Hematopoietic multipotent progenitor cell treated with erythropoietin and hydrocortisone succinate and interleukin-3 and kit ligand, for 4 days (in vitro differentiated cells): ENCODE measurements around the gene SPOCK1.

ENCODE experiments used
- DNase-seq: peaks from one replicate; pipeline ENCODE4 v3.0.0-alpha.2; 2015

SPOCK1 gene

DNA sequence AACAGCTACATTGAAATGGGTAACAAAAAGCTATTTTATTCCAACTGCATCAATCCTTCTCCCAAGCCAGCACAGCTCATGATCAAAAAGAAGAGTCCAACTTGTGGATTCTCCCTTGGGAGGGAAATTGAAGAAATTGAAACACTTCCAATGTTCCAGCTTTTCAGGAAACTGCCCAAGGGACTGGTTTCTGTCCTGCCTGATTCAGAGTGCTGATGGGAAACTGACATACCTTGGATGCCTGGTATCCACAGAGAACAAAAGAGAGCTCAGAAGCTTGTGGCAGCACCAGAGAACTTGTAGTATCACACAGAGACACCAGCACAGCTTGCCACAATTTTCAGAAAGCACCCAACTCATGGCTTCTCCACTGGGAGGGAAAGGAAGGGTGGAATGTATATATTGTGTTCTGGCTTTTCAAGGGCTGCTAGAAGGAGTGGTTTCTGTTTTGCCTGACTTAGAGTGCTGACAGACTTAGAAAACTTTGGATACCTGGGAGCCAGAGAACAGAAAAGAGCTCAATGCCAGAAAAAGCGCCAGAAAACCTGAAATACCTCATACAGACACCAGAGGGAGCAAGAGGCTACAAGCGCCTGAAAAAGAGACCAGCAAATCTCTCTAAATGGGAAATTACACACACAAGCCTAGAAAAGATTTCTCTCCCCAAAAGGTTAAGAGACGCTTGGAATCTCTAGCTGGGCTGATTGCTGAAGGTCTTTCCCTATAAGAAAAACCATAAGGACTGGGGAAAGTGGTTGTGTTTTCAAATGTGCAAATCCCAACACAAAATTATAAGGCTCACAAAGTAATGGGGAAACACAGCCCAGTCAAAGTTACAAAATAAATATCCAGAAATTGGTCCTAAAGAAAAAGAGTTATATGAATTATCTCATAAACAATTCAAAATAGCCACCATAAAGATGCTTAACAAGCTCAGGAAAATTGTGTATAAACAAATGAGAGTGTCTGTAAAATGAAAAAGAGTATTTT, 178.8 kb downstream of the SPOCK1 start:
- DNase-seq, result peak; percentile 70

DNA sequence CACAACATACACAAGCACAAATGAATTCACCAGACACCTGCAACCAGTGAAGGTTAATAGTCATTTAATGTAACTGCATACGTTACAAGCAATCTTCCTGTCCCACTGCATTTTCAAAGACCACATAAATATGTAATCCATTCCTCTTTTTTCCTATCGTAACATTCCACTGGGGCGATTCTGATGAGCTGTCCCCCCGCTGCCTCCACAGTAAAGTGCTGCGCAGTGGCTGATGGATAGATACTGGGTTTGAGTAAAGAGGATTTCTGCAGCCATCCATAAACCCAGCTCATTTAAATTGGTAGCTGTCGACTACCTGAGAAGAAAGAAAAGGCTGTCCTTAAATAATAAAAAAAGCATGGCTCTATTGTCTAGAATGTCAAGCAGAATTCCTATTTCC, 181.1 kb downstream of the SPOCK1 start:
- no peak for DNase-seq

DNA sequence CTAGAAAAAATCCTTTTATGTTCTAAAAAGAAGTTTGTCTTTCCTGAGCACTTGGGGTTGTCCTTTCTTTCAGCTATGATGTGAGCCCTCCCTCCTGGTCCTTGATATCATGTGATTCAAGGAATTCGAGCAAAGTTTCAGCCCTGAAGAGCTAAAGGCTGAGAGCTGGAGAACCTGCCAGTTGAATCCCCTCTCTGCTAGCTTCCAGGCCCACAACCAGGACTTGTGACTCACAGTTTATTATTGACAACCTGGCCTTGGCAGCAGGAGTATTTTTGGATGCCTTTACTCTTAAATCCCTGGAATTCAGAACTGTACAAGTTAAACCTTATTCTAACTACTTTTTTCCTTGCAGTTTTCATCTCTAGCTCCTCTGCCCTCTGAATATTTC, 182.8 kb downstream of the SPOCK1 start:
- DNase-seq, result no peak

DNA sequence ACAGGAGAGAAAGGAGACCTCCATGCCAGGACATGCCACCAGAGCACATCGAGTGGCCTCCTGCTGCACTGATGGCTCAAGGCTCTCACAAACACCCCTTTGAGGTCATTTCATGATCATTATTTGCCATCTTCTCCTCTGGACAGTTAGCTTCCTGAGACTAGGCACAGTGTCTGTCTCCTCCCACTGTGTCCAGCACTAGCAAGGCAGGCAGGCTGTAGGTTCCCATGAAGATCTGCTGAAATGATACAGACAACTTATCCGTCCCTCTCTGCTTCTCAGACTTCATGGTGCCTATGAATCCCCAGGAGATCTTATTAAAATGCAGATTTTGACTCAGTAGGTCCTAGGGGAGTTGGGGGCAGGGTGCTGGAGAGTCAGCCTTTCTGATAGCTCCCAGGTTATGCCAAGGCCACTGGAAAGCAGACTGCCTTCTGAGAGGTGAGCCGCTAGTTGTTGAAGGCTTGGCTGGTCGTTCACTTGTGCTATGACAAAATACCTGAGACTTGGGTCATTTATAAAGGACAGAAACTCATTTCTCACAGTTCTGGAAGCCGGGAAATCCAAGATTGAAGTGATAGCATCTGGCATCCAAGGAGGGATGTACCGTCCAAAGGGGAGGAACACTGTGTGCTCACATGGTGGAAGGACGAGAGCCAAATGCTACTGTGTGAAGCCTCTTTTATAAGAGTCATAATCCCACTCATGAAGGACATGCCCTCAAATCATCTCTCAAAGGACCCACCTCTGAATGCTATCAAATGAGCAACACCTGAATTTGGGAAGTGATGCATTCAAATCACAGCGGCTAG, 183.4 kb downstream of the SPOCK1 start:
- DNase-seq, result no peak

DNA sequence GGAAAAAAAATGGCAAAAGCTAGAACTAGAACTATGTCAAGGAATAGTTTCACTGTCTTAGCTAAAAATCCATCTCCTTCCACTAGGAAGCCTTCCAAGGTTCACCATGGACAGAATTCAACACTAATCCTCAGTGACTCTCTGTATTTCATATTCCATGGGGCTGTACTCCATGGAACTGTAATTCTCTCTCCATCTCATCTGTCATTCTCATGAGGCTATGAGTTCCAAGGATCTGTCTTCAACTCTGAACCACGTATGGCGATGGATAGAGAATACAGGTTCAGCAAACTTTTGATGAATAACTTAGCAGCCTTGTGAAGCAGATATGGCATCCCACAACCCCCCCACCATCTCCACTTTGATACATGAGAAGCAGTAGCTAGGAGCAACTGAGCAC, 184.0 kb downstream of the SPOCK1 start:
- no peak for DNase-seq

DNA sequence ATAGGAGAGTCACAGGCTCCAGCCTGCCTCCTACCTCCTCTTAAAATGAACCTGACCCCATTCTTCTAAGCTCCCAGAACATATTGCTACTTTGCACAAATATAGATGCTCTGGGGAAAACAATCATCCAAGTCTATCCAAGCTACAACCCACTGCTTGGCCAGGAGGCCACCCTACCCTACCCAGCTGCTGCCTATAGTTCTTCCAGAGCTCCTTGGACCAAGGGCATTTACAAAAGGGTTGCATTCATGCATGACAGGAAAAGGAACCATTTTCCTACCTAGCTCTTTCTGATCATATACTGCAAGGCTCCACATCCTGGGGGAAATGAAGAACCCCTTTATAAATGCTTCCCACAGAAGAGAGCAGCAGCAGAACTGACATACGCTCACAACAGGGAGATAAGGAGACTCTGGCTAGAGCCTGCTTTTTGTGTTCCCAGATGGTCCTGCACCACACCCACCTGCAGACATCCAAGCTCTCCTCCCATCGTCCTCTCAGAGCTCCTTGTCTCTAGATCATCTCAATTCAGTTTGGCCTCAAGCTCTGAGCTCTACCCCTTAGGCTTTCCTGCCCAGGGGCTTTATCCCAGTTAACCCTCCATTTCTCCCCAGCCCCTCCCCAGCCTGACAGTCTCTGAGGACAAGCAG, 185.5 kb downstream of the SPOCK1 start:
- DNase-seq, result no peak

DNA sequence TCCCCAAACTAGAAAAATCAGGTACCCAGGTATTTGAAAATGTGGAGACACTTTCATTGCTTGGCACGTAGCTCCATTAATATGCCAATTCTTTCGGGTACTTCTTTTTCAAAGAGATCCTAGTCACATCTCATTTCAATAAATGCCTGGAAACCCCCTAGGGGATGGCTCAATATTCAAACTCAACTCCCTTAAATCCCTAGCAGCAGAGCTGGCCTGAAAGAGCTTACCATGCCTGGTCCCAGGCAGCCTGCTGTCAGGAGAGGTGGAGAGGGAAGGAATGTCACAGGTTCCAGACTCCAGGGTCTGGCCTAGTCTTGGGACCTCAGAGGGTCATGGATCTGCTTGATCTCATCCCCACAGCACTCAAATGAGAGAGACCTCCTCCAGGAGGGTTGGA, 187.1 kb downstream of the SPOCK1 start:
- no peak for DNase-seq

DNA sequence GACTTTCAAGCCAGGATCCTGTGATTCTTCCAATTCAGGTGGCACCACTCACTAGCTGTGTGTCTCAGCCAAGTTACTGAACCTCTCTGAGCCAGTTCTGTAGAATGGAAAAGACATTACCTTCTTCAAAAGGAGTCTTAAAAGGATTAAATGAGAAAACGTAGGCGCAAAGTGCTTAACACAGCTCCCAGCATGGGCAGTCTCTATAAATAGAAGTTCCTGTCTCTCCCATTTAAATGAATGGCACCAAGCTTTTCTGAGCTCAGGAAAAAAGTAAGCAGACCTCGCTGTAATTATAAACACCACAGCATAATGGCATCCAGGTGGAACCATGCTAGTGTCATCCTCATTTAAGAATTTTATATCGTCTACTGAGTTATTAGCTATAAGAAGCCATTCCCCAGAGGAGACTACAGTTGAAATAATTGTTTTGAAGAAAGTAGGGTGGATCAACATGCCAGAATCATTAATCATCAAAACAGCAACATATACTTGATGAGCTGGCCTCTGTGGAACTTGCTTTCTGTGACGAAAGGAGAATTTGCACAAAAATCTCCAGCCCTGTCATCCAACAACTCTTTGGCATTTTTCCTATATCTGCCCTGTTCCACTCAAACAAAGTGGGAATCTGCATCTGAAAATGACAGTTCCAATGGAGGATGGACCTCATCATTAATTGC, 188.9 kb downstream of the SPOCK1 start:
- no peak for DNase-seq

DNA sequence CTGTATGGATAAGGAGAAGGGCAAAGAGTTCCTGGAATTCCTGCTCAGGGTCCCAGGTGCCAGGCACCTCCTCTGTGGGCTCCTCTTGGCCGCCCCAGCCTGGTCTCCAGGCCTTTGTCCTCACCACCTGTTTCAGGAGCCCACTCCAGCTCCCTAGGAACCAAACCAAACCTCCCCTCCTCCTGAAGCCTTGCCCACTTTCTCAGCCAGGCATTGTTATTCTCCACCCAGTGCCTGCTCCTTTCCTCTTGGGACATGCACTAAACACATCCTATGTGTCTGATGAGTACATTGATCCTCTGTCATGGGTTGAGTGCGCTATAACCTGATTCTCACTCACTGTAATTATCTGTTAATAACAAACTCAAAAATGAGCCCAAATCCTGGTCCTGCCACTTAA, 189.8 kb downstream of the SPOCK1 start:
- no peak for DNase-seq

DNA sequence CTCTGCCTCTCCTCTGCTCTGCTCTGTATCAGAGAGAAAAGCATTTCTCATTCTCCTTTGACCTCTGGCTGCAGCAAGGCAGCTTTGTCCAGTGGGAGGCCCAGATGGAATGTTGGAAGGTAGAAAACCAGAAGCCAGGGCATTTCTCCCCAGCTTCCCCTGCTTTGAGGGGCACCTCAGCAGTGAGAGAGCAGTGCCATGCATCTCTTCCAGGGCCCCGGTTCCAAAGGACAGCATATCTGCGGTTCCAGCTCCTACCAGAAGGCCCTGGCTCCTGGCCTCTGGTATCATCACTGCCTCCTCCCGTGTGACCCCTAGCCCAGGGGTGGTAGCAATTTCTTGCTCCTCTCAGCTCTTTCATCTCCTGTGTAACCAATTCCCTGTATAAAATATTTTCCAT, 190.8 kb downstream of the SPOCK1 start:
- DNase-seq, result no peak

DNA sequence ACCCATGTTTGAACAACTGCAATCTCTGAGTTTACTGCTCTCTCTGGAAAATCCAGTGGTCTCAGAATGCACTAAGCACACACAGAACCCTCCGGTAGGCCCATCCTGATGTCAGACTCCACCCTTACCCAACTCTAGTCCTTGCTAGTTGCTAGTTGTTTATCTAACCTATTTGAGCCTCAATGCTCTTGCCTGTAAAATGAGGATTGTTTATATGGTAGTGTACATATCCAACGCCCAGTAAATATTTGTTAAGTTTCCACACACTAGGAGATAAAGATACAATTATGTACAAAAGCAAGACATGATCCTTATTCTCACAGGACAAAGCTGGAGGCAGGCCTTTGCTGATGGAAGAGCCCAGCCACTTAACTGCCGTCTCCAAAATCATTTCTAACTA, 192.2 kb downstream of the SPOCK1 start:
- no peak for DNase-seq

DNA sequence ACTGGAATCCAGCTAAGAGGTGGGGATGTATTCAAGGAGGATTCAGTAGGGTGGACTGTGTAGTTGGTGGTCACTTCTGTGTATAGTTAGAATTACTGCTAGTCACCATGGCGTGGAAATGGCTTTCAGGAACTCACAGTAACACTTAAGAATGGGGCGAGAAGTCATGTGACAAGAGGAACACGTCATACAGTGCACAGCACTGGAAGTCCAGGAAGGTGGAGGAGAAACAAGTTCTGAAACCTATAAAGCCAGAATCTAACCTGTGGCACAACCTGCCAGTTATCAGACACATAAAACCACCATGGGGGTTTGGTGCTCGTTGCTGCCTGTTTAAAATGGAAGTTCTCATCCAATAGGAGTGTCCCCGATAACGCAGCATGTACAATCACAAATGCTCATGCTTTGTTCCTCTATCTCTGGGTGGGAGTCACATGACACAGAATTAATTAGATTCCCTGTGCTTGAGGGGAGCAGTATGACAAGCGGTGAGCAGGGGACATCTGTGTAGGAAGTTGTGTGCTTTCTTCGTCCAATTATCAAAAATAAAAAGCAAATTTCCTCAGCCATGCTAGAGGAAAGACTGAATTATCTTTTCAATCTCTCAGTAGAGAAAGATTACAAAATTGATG, 193.0 kb downstream of the SPOCK1 start:
- DNase-seq, result no peak

DNA sequence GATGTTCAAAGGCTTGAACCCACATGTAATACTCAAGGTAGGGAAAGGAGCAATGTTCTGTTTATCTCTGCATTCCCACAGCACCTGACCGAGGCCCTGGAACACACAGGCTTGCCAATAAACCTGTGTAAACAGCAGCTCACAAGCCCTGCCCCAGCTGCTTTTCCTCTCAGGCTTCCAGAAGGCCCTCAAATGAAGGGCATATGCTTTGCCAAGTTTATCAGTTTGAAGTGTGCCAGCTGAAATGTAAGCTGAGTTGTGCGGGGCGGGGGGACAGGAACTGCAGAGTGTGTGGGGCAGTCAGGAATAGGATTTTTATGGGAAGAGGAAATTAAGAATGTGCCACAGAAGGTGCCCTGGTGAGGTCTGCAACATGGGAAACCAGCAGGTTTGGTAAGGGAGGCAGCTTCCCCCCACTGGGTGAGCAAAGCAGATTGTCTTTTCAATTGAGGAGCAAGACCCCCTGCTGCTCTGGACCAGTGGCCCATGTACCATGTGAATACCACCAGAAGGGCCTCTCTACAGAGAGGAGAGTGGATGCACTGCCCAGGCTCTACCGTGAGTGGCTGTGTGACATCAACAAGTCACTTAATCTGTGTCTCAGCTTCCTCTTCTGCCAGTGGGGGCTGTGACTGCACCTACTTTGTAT, 194.8 kb downstream of the SPOCK1 start:
- no peak for DNase-seq

DNA sequence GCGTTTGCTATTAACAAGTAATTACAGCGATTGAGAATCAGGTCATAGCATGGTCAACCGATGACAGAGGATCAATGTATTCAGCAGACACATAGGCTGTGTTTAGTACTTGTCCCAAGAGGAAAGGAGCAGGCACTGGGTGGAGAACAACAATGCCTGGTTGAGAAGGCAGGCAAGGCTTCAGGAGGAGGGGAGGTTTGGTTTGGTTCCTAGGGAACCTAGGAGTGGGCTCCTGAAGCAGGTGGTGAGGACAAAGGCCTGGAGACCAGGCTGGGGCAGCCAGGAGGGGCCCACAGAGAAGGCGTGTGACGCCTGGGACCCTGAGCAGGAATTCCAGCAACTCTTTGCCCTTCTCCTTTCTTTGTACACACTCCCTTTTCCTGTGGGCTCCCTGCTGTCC, 195.6 kb downstream of the SPOCK1 start:
- DNase-seq, result no peak

DNA sequence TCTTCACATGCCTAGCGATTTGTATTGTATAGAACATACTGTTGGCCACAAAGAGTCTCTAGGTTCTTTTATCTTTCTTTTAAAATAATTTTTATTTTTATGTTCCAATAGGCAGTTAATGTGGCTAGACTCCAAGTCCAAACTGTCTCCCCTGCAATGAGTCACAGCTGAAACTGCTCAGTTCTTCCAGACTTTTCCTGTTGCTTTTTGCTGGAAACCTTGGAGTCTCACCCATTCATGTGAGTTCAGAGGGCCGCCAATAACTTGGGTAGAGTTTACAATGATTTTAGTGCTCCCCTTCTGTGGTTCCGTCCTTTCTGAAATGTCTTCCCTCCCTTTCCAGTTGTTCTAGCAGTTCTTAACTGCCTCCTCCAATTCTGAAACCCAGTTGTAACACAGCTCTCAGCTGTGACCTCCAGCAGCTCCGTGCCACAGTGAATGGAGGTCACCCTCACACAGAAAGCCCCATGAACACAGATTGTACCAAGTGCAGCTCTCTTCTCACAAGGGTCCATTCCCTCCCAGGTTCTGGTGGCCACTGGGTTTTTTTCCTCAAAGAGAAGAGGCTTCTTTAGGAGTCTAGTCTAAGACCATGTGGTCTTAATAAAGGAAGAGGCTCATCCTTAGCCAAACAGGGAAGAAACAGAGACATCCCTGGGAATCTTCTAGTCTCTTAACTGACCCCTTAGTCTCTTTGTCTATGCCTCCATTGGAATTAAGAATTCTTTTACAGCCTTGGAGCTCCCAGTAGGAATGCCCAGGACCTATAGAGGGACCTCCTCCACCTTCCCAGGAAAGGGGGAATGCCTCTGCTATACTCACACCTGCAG, 198.5 kb downstream of the SPOCK1 start:
- no peak for DNase-seq

DNA sequence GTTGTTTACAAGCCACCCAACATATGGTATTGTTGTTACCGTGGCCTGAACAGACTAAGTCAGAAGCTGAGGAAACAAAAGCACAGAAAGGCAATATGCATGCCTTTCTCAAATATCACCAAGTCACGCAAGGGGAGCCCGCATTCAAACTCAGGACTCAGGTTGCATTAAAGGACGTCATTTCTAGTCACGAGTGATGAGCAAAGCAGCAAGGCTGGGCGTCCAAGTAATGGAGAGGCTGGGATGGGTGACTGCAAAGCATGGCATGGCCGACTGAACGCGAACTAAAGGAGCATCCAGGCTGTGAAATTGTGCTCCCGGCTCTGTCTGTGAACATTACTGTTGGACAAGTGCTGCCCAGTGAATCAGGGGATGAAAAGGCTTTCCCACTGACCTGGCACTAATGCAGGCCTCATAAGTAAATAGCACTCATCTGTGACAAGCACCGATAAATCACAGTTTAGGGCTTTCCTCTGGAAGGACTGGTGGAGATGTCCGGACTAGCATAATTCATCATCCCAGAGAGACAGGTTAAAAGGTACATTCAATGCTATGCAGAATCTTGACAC, 202.8 kb downstream of the SPOCK1 start:
- DNase-seq, result no peak

DNA sequence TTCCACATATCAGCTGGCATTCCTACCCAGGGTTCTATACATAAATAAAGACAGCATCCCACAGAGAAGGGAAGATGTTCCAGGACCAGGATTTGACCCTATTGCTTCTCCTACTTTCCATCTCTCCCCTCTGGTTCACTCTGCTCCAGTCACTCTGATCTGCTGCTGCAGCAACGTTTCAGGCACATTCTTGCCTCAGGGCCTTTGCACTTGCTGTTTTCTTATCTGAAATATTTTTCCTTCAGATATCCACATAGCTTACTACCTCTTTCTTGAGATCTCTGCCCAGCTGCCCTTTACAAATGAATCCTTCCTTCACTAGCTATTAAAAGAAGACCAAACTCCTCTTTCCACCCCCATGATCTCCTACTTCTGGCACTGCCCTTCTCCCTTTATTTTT, 204.5 kb downstream of the SPOCK1 start:
- DNase-seq, result no peak

DNA sequence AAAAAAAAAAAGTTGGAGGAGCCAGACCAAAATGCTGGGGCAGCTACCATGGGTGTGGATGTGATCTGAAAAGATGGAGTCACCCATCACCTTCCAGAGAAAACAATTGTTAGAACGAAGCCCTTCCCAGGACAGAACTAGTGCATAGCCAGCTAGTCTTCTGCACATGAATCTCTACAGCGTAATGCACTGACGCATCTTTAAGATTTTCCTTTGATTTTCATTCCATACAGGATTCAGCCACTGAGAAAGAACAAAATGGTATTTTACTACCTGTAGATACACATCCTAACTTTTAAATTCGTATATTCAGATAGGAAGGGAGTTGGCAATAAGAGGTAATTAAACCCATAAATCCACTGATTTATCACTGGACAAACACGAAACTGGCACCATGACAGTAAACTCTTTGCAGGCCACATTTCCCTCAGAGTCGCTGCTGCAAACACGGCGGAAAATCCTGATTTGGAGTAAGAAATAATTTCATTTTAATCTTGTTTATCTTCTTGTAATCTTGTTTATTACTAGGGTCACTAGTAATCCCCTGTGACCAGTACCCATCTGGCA, 206.6 kb downstream of the SPOCK1 start:
- DNase-seq, result no peak

DNA sequence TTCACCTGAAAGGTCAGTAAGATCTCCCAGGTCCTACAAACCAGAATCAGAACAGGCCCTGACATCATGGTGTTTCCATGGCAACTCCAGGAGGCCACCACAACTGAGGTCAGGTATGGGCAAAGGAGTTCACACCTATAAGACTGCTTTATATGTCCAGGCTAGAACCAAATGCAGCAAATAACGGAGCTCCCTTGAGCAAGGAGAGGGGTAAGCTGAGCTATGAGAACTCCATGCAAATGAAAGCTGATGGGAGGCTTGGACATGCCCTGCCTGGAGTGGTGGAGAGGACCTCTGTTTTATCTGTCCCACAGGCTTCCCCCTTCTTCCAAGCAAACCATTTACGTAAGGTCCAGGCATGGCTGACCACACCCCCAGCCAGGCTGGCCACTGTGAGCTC, 207.7 kb downstream of the SPOCK1 start:
- DNase-seq, result no peak

DNA sequence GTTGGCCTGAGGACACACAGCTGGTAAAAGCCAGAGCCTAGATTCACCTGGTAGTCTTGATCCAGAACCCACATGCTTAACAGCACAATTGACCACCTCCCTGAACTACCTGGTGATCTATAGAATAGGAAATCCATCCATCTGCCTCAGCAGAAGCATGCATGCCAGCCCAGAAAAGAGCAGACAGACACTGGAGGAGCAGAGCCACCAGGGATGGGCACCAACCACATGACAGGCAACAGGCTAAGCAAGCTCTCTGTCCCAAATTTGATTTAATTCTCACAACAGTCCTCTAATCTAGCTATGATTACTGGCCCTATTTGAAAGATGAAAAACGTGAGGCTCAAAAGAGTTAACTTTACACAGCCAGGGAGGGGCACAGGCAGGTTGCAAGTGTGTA, 208.1 kb downstream of the SPOCK1 start:
- DNase-seq, result no peak
